GM21381 (cell line): ENCODE results near the gene ZNF407.

Experiments used
- ATAC-seq: cut with Tn5 transposase; IDR thresholded peaks from one replicate; pipeline ENCODE4 v1.9.1; 2021; ENCODE audit warnings: mild to moderate bottlenecking, moderate library complexity; ENCODE audit not compliant: unreplicated experiment

ZNF407 gene

DNA sequence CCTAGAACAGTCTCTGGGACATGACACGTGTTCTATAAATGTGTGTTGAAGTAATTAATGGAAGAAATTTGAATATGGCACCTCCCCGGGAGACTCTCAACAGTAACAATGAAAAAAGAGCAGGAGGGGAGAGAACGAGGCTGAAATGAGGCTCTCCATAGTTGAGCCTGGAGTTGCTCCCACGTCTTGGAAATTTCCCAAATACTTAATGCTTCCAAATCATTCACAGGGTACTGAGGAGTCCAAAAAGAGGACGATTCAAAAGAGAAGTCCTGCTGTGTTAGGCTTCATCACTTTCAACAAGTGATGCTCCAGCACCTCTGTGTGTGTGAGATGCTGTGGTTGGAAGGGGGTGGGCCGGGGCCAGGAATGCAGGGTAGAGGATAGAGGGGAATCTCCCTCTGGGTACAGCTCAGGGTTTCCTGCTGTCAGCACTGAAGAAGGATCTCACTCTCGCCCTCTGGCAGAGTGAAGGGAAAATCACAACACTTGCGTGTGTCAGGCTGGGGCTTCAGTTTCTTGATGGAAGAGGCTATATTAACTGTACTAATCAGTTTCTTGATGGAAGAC, 18.1 kb upstream of the ZNF407 start:
- ATAC-seq = no peak

DNA sequence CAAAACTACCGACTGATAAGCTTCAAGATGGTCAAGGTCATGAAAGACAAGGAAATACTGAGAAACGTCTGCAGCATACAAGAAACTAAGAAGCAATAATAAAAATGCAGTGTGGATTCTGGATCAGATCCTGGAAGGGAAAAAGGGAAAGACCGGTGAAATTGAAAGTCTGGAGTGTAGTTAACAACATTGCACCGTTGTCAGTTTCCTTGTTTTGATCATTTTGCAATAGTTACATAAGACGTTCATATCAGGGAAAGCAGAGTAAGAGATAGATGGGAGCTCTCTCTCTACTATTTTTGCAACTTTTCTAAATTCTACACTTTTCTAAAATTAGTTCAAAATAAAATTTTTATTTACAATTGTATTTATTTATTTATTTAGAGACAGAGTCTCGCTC, 15.0 kb upstream of the ZNF407 start:
- ATAC-seq = no peak

DNA sequence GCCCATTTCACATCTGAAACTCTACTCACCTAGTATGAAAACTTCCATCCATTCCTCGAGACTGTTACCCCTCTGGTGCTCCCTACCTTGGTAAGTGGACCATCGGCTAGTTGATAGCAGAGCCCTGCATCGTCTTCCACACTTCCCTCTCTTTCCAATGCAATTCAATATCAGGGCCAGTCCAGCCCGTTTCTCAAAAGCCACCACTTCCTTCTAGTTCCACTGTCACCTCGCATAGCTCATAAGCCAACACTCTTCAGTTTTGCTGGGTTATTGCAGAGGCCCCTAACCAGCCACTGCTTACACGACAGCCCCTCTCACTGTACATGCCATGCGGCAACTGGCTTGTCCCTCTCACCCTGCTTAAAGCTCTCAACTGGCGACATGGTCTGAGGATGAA, 10.2 kb upstream of the ZNF407 start:
- no peak for ATAC-seq

DNA sequence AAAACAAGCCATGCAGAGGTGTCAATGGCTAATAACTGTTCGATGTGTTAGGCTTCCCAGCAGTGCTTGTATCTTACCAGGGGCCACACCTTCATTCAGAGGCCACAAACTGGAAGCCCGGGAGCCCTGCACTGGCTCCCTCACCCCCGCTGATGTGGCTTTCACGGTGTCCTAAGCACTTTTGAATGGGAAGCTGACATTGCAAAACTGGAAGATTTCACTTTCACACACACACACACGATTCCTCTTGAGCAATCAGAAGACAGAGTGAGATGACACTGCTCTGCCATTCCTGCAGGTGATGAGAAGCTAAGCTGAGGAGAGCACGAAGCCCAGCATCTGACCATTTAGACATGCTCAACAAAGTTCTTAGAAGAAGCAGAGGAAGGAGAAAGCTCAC, 8.6 kb upstream of the ZNF407 start:
- ATAC-seq = no peak

DNA sequence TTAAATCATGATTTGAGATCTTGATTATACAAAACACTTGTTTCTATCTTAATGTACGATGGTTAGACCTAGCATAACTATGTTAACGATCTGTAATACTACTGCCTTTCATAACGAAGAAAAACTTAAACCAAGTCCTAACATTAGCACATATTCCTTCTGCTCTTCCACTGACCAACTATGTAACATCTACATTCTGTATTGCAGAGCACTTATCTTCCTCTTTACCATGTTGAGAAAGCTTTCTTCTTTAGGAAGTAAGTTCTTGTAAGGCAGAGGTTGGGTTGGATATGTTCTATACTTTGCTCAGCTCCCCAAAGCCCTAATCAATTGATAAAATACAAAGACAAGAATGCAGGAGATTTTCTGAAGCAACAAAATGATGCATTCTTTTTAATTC, 7.9 kb upstream of the ZNF407 start:
- ATAC-seq = no peak

DNA sequence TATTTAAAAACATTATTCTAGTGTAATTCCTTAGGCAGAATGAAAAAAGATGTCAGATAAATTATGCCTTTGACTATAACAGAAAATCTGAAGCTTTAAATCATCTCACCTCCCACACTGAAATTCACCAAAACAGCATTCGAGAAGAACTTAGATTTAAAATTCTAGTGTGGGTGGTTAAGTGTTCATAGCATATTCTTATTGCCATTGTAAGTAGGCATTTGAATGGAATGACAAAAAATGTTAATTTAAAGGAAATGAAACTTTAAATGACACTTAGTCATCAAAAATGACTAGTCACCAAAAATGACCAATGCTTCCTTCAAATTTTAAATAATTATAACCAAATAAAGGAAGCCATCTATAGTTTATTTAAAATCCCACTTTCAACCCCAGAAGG, 7.0 kb upstream of the ZNF407 start:
- ATAC-seq = no peak

DNA sequence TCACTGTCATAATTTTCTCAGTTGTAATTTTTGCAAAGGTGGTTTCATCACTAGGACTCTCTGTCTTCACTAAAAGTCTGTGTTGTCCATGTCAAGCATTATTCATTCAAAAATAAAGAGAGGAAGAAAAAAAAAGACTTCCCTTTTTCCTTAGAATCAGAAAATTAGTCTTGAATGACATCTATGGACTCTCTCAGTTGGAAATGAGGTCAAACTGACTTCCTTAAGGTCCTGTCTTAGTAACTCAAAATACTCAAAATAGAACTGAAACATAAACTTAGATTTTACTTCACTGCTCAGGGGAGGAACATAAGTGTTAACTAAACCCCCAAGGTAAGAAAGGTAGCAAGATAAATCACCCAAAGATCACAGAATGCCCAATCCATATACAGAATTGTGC, 2.2 kb upstream of the ZNF407 start:
- ATAC-seq = no peak

DNA sequence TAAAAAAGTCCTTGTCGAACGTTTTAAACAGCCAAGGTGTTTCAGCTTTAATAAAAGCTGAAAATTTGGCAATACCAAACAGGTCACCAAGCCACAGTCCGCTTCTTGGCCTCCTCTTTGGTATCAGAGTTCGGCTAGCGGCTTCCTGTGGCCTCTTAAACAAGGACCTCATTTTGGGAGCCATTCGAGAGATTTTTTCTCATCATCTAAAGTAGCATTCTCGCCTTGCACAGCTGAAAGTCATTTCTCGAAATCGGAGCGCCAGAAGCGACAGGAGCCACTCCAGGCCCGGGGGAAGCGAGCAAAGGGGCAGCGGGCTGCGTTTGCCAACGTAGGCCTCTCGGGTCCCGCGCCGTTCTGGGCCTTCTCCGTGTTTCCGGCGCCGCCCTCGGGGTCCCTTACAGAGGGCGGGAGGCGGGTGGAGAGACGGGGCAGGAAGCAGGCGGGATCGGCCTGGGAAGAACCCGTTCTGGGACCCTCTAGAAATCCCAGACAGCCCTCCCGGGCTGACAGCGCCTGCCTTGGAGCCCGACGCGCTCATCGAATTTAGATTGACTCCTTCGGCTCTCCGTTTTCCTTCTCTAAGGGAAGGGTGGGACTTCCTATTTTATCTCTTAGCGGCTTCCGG, 522 bp upstream of the ZNF407 start:
- ATAC-seq = peak; percentile 38

DNA sequence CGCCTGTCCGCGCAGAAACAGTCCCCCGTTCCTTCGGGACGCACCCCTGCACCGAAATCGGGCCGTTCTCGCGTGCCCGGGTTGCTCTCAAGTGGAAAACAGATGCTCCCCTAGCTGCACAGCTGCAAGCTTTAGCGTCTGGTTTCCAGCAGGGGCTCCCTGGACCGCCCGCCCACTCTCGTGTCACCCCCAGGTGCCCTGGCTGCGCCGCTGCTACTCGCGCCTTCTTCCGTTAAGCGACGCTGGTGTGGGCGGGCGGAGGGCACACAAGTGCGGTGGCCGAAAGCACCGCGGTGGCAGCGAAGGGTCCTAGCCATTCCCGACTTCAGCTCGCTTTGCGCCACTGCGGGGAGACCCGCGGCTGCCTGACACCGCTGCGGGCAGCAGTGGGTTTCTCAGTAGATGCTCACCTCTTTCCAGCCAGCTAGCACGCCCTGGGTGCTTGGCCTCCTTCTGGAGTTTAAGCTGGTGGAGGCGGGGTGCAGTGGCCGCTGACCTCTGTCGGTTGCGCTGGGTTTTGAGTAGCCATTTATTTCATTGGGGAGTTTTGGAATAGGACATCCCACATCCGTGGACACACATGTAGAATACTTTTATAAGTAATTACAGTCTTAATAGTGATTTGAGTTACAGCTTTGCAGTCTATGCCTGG, 806 bp downstream of the ZNF407 start:
- peak; percentile 60 for ATAC-seq

DNA sequence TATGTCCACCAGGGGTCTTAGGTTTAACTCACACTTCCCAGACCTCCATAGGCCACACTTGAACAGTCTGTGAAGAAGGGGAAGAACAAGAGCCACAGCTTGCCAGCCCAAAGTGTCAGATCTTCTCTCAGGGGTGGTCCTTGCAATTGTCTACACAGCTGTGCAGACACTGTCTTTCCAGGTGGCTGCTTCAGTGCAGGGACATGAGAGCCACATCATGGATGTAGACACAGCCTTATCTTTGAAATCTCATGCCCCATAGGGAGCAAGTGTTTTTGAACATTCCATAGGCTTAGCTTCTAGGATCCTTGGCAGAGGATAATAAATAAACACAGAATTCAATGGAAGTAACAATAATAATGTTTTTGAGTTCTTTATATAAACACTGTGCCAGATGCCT, 6.7 kb downstream of the ZNF407 start:
- ATAC-seq = no peak

DNA sequence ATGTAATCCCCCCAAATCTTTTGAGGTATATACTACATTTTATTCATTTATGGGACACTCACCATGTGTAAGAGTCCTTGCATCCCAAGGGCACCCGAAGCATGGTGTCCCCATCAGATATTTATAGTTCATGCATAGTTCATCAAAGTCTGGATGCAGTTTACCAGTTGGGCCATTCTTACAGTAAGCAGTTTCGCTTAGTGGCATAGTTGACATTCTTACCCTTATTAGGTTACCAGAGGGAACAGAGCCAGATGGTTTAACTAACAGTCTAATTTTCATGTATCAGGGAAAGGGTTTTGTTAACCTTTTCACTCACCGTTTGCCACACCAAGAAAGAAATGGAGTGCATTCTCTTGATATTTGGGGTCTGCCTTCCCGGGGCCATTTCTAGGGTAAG, 7.1 kb downstream of the ZNF407 start:
- ATAC-seq = no peak

DNA sequence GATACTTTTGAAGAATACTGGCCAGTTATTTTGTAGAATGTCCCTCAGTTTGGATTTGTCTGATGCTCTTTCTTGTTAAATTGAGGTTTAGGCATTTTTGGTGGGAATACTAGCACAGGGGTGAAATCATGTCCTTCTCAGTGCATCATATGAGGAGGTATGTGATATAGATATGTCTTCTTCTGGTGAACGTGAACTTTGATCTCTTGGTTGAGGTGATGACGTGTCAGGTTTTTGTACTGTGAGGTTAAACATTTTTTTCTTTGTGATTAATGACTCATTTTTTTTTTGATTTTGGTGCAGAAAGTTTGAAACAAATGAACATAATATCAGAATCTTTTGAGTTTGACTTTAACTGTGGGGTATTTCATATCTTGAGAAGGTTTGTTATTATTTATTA, 11.0 kb downstream of the ZNF407 start:
- ATAC-seq = no peak

DNA sequence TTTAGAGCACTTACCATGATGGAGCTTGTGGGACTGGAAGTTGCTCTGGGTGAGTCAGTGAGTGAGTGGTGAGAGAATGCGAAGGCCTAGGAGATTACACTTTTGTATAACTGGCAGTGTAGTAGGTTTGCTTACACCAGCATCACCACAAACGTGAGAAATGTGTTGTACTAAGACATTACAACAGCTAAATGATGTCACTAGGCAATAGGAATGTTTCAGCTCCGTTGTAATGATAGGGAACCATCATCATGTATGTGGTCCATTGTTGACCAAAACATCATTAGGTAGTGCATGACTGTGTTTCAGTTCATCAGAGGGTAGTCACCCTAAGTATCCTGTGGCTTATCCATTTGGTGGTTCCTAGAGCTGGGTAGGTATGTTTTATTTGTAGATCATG, 11.9 kb downstream of the ZNF407 start:
- ATAC-seq = no peak

DNA sequence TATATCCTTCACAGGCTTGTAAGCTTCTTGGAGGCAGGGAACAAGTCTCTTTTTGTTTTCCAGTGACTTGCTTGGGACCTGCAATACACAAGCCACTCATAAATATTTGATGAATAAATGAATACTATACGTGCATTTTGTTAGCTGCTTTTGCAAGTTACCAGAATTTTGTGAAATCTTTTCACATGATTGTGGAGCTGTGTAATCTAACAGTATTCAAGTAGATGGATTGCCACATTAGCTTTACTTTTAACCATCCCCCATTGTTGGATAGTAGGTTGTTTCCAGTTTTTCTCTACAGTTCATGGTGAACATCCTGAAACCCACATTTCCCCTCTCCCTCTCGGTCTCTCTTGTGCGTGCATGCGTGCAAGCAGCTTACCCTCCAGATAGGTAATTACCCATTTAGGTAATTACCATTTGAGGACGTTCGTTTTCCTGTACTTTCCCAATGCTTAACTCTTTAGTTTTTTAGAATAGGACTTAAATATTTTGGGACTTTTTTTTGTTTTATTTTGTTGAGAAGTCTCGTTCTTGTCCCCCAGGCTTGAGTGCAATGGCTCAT, 12.5 kb downstream of the ZNF407 start:
- ATAC-seq = no peak

DNA sequence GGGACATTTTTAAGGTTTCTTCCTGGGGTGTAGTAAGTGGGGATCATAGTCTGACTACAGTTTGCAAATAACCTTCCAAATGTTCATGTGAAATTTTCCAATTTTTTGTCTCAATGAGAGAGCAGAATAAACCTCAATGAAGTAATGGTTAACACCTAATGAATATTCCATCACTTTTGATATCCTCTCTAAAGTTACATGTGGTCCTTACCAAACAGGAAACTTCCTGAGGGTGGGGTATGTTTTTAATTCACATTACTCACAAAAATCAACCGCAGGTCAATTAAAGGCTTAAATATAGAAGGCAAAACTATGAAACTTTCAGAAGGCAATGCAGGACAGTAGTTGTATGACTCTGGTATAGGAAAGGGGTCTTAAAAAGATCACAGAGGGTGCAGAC, 13.2 kb downstream of the ZNF407 start:
- no peak for ATAC-seq

DNA sequence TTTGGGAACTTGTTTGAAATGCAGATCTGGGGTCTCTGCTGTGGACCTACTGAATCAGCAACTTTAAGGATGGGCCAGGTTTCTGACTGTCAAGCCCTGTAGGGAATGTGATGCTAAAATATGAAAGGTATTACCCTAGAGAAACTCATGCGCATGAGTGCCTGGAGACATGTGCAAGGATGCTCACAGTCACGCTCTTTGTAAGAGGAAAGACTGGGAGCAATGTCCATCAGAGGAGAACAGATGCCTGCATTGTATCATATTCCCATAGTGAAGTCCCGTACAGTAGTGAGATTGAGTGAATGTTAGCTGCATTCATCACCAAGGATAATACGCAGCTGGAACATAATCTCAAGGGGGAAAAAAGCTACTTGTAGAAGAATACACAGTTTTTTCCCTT, 14.1 kb downstream of the ZNF407 start:
- no peak for ATAC-seq

DNA sequence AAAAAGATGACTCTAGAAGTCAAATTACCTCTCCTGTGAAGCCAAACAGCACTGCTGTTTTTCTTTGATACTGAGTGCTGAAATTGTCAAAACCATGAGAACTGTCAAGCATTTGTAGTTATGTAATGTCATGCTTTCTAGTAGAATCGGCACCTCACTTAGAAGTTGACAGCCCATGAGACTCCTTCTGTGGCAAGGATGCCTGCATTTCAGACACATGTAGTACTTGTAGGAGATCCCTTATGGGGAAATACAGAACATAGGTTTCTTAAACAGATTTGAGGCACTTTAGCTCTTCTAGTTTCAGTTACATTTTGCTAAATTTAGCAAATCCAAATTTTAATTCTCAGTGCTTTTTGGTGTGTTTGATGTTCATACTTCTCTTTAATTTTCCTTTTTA, 15.7 kb downstream of the ZNF407 start:
- no peak for ATAC-seq

DNA sequence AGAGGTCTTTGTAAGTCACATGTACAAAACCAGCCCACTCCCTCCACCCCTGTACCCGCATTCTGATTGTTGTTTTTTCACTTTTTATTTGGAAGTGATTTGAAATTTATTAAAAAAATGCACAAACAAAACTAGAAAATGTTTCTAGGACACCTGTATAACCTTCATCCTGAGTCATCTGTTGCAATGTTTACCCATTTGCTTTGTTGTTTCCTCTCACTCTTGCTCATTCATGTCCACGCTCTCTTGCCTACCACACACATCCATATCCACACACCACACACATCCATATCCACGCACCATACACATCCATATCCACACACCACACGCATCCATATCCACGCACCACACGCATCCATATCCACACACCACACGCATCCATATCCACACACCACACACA, 18.8 kb downstream of the ZNF407 start:
- no peak for ATAC-seq

DNA sequence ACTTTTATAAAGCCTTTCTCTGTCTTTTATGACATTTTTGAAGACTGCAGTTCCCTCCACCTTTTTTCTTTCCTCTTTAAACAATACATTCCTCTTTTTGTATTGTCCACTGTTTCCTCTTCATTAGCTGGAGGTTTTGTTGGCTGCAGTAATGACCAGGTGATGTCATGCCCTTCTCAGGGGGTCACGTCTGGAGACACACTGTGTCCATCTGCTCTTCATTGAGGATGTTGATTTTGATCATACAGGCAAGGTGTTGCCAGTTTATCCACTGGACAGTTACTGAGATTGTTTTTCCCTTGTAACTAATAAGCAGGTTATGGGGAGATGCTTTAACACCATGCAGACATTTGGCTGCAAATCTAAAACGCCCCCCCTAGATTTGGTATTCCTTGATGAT, 19.8 kb downstream of the ZNF407 start:
- ATAC-seq = no peak

DNA sequence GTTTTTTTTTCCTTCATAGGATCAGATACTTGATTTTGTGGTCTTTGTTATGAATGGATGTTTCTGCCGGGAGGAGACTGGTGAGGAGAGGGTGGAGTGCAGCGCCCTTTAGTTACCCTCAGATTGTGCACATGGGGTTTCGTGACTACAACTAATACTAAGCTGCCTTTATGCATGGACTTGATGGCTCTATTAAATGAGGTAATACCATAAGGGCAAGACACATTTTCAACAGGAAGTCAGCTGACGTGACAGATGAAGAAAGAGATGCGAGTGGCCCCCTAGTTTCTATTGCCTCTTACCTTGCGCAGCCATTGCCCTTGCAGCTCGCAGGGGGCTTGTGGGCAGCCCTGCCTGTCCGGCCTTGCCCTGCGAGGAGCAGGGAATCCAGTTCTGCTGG, 24.4 kb downstream of the ZNF407 start:
- no peak for ATAC-seq

DNA sequence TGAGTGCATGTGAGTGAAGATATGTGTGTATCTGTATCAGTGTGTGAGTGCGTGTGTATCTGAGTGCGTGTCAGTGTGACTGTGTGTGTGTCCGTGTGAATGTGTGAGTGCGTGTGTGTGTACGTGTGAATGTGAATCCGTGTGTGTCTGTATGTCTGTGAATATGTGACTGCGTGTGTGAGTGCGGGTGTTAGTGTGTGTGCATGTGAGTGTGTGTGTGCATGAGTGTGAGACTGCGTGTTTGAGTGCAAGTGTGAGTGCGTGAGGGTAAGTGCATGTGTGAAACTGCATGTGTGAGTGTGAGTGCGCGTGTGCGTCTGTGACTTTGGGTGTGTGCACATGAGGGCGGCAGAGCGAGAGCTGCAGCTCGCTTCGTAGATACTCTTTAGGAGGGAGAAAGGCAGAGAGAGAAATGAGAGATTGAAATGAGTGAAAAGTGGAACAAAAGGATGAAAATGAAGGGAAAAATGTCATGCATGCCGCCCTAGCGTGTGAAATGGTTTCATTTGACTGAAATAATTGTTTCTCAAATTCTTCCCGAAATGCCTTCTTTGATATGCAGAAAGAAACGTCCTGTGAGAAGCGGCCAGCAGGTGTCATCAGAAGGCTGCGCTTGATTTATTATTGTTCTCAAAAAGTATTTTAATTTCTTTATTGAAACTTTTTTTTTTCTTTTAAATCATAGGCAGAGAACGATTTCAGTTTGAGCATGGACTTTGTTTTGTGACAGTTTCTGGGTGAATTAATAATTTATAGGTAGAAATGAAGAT, 25.6 kb downstream of the ZNF407 start:
- ATAC-seq = no peak

DNA sequence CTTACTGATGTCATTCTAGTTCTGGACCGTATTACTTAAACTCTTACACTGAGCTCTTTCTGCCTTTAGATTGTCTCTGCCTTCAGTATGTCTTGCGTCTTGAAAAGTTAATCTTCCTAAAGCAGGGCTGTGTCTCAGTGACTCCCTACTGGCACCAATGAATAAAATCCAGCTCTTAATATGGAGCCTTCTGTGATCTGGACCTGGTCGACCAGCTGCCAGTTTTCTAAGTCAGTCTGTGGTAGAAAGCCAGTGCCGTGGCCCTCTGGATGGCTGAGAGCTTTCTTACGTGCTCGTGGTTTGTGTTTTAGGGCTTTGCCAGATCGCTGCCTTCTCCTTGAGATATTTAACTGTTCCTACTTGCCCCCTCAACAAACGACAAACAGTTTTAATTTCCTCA, 26.8 kb downstream of the ZNF407 start:
- no peak for ATAC-seq
